Kidney epithelial cell (primary cell): ENCODE results near the gene ARSB. TPM values are rescaled to one million over a fixed set of nuclear protein-coding genes. Genes with fewer than 3 reads are reported as not detected.

Experiments
- DNase-seq: peaks from one replicate; pipeline ENCODE4 v3.0.0-alpha.2; 2010; ENCODE audit warnings: low read depth
- H3K27me3 ChIP-seq: 2 replicates; pipeline ENCODE4 v1.6.0; 2011; ENCODE audit warnings: low read length; ENCODE audit not compliant: control insufficient read depth, insufficient read depth
- H3K36me3 ChIP-seq: 2 replicates; pipeline ENCODE4 v1.5.1; 2011; ENCODE audit warnings: low read length; ENCODE audit not compliant: control insufficient read depth, insufficient read depth
- H3K4me3 ChIP-seq: 2 replicates; pipeline ENCODE4 v1.5.1; 2011; ENCODE audit warnings: low read depth, mild to moderate bottlenecking, control low read depth, low read length
- total RNA-seq: library from RNA; depleted of rRNA; stranded (reverse); fragments of >200 nt; gene quantifications from 2 replicates; pipeline ENCODE4 v1.2.3, GENCODE V29; 2015
- TF ChIP-seq, protein P1 (sequence below): IDR thresholded peaks from 2 replicates; pipeline ENCODE4 v1.5.1; 2011; ENCODE audit warnings: mild to moderate bottlenecking, moderate library complexity, low read length, control low read depth, inconsistent platforms; ENCODE audit not compliant: insufficient read depth, poor library complexity, severe bottlenecking

The ARSB gene
- total RNA-seq, 1 donor from 2014 or later = 17.5 TPM

GRCh38 chr5:79005936-79006631 lies 21.0 kb upstream of the ARSB start:
- no peak for DNase-seq
- Histone ChIP-seq H3K27me3 (no peaks in the 10 kb centered on the region), H3K4me3 (no peak overlapping the region), H3K36me3 (no peaks in the 10 kb centered on the region)
- TF ChIP-seq, protein P1, sequence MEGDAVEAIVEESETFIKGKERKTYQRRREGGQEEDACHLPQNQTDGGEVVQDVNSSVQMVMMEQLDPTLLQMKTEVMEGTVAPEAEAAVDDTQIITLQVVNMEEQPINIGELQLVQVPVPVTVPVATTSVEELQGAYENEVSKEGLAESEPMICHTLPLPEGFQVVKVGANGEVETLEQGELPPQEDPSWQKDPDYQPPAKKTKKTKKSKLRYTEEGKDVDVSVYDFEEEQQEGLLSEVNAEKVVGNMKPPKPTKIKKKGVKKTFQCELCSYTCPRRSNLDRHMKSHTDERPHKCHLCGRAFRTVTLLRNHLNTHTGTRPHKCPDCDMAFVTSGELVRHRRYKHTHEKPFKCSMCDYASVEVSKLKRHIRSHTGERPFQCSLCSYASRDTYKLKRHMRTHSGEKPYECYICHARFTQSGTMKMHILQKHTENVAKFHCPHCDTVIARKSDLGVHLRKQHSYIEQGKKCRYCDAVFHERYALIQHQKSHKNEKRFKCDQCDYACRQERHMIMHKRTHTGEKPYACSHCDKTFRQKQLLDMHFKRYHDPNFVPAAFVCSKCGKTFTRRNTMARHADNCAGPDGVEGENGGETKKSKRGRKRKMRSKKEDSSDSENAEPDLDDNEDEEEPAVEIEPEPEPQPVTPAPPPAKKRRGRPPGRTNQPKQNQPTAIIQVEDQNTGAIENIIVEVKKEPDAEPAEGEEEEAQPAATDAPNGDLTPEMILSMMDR = no peak

GRCh38 chr5:79005151-79005550 lies 20.0 kb upstream of the ARSB start:
- Histone ChIP-seq H3K27me3 (no peaks in the 10 kb centered on the region), H3K4me3 (no peak overlapping the region), H3K36me3 (no peaks in the 10 kb centered on the region)
- TF ChIP-seq, protein P1 = no peak
- no peak for DNase-seq

DNA sequence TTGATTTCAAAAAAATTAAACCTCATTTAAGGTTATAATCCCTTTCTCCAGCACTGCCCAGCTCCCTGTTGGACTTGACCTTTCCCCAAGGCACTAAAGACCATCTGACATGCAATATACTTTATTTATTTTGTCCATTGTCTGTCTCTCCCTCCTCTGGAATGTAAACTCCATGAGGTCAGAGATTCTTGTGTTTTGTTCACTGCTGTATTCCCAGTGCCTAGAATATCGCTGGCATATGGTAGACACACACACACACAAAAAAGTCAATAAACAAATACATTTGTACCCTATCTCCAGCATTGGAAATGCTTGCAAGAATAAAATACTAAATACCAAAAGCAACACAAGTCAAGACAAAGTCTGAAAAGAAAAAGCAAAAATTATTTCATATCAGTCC lies 17.3 kb upstream of the ARSB start:
- Histone ChIP-seq H3K27me3 (no peaks in the 10 kb centered on the region), H3K36me3 (no peaks in the 10 kb centered on the region), H3K4me3 (no peak overlapping the region)
- DNase-seq = no peak
- TF ChIP-seq, protein P1 = no peak

DNA sequence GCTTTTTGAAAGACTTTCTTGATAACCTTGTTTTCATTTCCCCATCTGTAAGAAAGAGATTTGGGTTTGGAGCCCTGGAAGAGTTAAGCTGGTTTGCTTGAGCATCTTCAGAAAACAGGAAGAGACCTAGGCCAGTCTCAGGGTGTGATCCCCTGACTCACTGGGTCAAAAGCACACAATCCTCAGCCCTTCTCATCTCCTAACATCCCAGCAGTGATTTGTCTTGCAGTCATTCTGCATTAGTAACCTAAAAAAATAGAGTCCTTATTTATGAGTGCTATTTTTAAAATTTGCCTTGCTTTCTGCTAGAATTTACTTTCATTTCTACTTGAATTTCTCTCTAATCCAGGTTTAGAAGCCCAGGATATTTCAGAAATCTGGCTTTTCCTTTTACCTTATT lies 16.4 kb upstream of the ARSB start:
- TF ChIP-seq, protein P1 = no peak
- no peaks in the 10 kb centered on the region for H3K36me3 ChIP-seq
- no peaks in the 10 kb centered on the region for H3K27me3 ChIP-seq
- H3K4me3 ChIP-seq = no peak overlapping the region
- DNase-seq = no peak

GRCh38 chr5:78997090-78997489 lies 12.0 kb upstream of the ARSB start:
- Histone ChIP-seq H3K27me3 (no peaks in the 10 kb centered on the region), H3K4me3 (no peak overlapping the region), H3K36me3 (no peaks in the 10 kb centered on the region)
- TF ChIP-seq, protein P1 = no peak
- no peak for DNase-seq

DNA sequence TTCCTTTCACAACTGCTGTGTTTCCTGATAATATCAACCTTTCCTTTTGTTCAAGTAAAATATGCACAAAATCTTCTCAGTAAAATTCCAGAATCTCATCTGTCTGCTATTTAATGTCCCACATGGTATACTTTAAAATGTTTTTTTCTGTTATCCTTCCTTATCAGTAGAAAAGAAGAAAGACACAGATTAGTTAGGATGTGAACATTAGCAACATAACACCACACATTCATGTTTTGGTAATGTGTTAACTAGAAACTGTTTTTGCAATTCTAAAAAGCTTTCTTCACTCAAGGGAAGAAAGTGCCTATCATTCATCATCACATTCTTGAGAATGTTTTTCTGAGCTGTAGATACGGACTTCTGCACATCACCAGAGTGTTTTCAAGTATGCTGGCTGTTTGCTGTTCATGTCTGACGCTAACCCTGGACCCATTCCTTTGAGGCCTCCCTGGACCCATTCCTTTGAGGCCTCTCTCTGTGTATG lies 10.5 kb upstream of the ARSB start:
- H3K27me3 ChIP-seq = no peaks in the 10 kb centered on the region
- DNase-seq = no peak
- H3K36me3 ChIP-seq = no peaks in the 10 kb centered on the region
- TF ChIP-seq, protein P1 = no peak
- no peak overlapping the region for H3K4me3 ChIP-seq
